Keratinocyte (primary cell): ENCODE results near the gene HS6ST3.

Experiments
- EZH2 ChIP-seq: IDR thresholded peaks from one replicate; pipeline ENCODE4 v1.6.1; 2012; ENCODE audit warnings: inconsistent platforms, mild to moderate bottlenecking, low read length, moderate library complexity
- TF ChIP-seq, protein P1 (sequence below), 3 experiments: IDR thresholded peaks in 1 of 3; conservative IDR thresholded peaks in 1 of 3; optimal IDR thresholded peaks in 1 of 3; 2 replicates in 2 of 3; 3 replicates in 1 of 3; pipeline versions ENCODE3 to v1.5.1; 2011; ENCODE audit warnings: low read length in 3 of 3, mild to moderate bottlenecking in 3 of 3, moderate library complexity in 2 of 3, control low read depth in 1 of 3, inconsistent platforms in 1 of 3; ENCODE audit not compliant: insufficient read depth in 2 of 3; ENCODE audit errors: extremely low read depth in 1 of 3

DNA sequence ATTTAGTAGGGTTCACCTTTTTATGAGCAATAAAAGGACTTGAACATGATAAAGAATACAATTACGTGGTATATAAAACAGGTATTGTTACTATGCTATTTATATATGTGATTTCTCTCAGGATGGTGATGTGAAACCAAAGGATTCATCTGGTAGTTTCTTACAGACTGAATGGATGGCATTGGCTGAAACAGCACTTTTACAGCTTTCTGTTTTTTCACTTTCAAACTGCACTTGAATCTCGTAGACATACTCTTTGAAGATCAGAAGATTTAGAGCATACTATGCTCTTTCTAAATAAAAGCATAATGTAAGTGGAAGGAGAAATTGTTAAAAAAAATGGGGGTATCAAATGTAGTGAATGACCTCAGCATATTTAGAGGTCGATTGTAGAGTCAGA lies 354.8 kb downstream of the HS6ST3 start:
- TF ChIP-seq, protein P1, sequence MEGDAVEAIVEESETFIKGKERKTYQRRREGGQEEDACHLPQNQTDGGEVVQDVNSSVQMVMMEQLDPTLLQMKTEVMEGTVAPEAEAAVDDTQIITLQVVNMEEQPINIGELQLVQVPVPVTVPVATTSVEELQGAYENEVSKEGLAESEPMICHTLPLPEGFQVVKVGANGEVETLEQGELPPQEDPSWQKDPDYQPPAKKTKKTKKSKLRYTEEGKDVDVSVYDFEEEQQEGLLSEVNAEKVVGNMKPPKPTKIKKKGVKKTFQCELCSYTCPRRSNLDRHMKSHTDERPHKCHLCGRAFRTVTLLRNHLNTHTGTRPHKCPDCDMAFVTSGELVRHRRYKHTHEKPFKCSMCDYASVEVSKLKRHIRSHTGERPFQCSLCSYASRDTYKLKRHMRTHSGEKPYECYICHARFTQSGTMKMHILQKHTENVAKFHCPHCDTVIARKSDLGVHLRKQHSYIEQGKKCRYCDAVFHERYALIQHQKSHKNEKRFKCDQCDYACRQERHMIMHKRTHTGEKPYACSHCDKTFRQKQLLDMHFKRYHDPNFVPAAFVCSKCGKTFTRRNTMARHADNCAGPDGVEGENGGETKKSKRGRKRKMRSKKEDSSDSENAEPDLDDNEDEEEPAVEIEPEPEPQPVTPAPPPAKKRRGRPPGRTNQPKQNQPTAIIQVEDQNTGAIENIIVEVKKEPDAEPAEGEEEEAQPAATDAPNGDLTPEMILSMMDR (optimal IDR thresholded peaks at IDR 0.05 in 1 of 3, IDR thresholded peaks at IDR 0.05 in 1 of 3, conservative IDR thresholded peaks at IDR 0.05 in 1 of 3; ENCODE audit: extremely low read depth in 1 of 3, insufficient read depth in 2 of 3, low read length in 3 of 3): no peak
- TF ChIP-seq EZH2: no peak
